ENCODE measurements around the gene LCE3C. TPM values are rescaled to one million over a fixed set of nuclear protein-coding genes. Genes with fewer than 3 reads are reported as not detected.
"Not testable (repeated sequence)": the region's sequence is repeated elsewhere in the genome, so short reads cannot be mapped to it uniquely, and the experiment has no call there.

Gene LCE3C
- not detected for total RNA-seq

- ATAC-seq (ENCODE audit: low FRiP score in 2 of 2): no peak
- H3K9me3 ChIP-seq: no peaks in the 10 kb centered on the region
- DNase-seq: no peak
- no peaks in the 10 kb centered on the region for H3K4me1 ChIP-seq
- H3K36me3 ChIP-seq: no peaks in the 10 kb centered on the region
- H3K27ac ChIP-seq: no peak within 1 kb of the TSS
- H3K4me3 ChIP-seq: no peak within 1 kb of the TSS
- H3K27me3 ChIP-seq: no peaks in the 10 kb centered on the region
- 68% methylated on average over 2 of the region's 4 CpGs; no CpG with 5 or more reads in 1 of the 2 donors for WGBS, 2 donors
- TF ChIP-seq POLR2AphosphoS5 (IDR thresholded peaks at IDR 0.05): no peak
- TF ChIP-seq POLR2A (IDR thresholded peaks at IDR 0.05): no peak
- no peak for TF ChIP-seq CTCF (IDR thresholded peaks at IDR 0.05)
- no peak for TF ChIP-seq EP300 (IDR thresholded peaks at IDR 0.05)
These were observed at the start of gene LCE3C for GRCh38 chr1:152599934-152600333. Gene LCE3C, plus strand, starts transcription at chr1:152600234. Its CDS starts 498 bp downstream, at chr1:152600732.

DNA sequence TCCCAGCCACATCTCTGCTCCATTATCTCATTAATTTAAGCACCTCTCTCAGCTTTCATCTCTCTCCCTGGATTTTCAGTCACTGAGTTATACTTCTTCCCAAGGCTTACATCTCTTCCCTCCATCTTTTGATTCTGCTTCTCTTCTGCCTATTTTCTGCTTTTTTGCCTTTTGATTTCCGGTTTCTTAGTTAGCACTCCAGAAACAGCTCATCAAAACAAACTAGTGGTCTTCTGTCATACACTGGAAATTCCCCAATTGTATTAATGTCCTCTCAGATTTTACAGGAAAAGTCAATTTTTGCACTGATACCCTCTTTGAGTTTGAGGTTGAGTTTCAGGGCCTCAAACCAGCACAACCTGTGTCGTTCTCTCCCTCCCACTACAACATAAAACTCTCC, 34.9 kb upstream of the LCE3C start:
- WGBS, 2 donors: 78 to 81% methylated on average over 2 of the region's 2 CpGs
- DNase-seq (no peak), ATAC-seq (ENCODE audit: low FRiP score in 2 of 2) (no peak)
- Histone ChIP-seq H3K4me1 (no peaks in the 10 kb centered on the region), H3K27me3 (no peaks in the 10 kb centered on the region), H3K4me3 (no peak overlapping the region), H3K36me3 (no peaks in the 10 kb centered on the region), H3K9me3 (peaks cover 0 to 8% (median 5%) of the 10 kb centered on the region in 4 donors), H3K27ac (no peak overlapping the region)
- TF ChIP-seq POLR2A (IDR thresholded peaks at IDR 0.05) (no peak), EP300 (IDR thresholded peaks at IDR 0.05) (no peak), CTCF (IDR thresholded peaks at IDR 0.05) (no peak), POLR2AphosphoS5 (IDR thresholded peaks at IDR 0.05) (no peak)

- H3K4me3 ChIP-seq: no peak overlapping the region
- DNase-seq: peak in 1 of 2 donors; percentile 52
- TF ChIP-seq POLR2AphosphoS5 (IDR thresholded peaks at IDR 0.05) (no peak), CTCF (IDR thresholded peaks at IDR 0.05) (no peak), EP300 (IDR thresholded peaks at IDR 0.05) (no peak), POLR2A (IDR thresholded peaks at IDR 0.05) (no peak)
- peaks cover 0 to 8% (median 5%) of the 10 kb centered on the region in 4 donors for H3K9me3 ChIP-seq
- H3K27ac ChIP-seq: no peak overlapping the region
- 80 to 83% methylated on average over 7 to 14 of the region's 14 CpGs for WGBS, 2 donors
- H3K36me3 ChIP-seq: no peaks in the 10 kb centered on the region
- ATAC-seq (ENCODE audit: low FRiP score in 2 of 2): peak in 1 of 2 donors; percentile 11
- H3K27me3 ChIP-seq: no peaks in the 10 kb centered on the region
- H3K4me1 ChIP-seq: no peaks in the 10 kb centered on the region
These were observed 34.4 kb upstream of the LCE3C start for GRCh38 chr1:152565535-152566215.

- TF ChIP-seq CTCF (IDR thresholded peaks at IDR 0.05): no peak
- no peak for TF ChIP-seq POLR2A (IDR thresholded peaks at IDR 0.05)
- no peak for TF ChIP-seq EP300 (IDR thresholded peaks at IDR 0.05)
- no peak for TF ChIP-seq POLR2AphosphoS5 (IDR thresholded peaks at IDR 0.05)
- H3K27ac ChIP-seq: no peak within 1 kb of the TSS
- DNase-seq (no peak), ATAC-seq (ENCODE audit: low FRiP score in 2 of 2) (peak; percentile 14 to 49)
- no peaks in the 10 kb centered on the region for H3K4me1 ChIP-seq
- no peaks in the 10 kb centered on the region for H3K27me3 ChIP-seq
- H3K9me3 ChIP-seq: peaks cover 0 to 8% (median 5%) of the 10 kb centered on the region in 4 donors
- H3K36me3 ChIP-seq: no peaks in the 10 kb centered on the region
- H3K4me3 ChIP-seq: no peak within 1 kb of the TSS
- 53 to 71% methylated on average over 1 of the region's 1 CpG for WGBS, 2 donors
These were observed 33.4 kb upstream of the LCE3C start, which contains the start of gene LCE3E for GRCh38 chr1:152566681-152567080. Gene LCE3E, minus strand, starts transcription at chr1:152566780. Its CDS starts 572 bp downstream, at chr1:152566208.

DNA sequence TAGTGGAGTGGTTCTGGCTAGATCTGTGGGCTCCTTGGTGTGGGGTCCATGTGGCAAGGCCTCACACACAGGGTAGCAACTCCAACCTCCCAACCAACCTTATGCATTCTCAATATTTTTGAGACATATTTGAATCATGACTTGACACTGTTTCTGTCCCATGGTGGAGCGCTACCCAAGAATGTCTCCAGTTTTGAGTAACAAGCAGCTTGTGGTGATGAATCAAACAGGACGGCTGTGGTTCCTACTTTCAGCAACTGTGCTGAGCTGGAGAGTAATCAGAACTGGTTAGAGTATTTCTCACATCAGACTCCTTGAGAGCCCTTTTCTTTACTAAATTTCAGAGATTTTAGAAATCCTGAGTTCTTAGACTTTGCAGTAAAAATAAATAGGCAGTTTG, 22.9 kb upstream of the LCE3C start:
- WGBS, 2 donors: 79 to 88% methylated on average over 2 of the region's 2 CpGs
- H3K4me1 ChIP-seq: no peaks in the 10 kb centered on the region
- ATAC-seq (ENCODE audit: low FRiP score in 2 of 2): no peak
- H3K27ac ChIP-seq: no peak overlapping the region
- no peaks in the 10 kb centered on the region for H3K9me3 ChIP-seq
- no peaks in the 10 kb centered on the region for H3K36me3 ChIP-seq
- no peaks in the 10 kb centered on the region for H3K27me3 ChIP-seq
- TF ChIP-seq POLR2AphosphoS5 (IDR thresholded peaks at IDR 0.05): no peak
- no peak for TF ChIP-seq CTCF (IDR thresholded peaks at IDR 0.05)
- TF ChIP-seq EP300 (IDR thresholded peaks at IDR 0.05): no peak
- no peak for TF ChIP-seq POLR2A (IDR thresholded peaks at IDR 0.05)
- no peak overlapping the region for H3K4me3 ChIP-seq
- DNase-seq: no peak

GRCh38 chr1:152579526-152579925, 20.5 kb upstream of the LCE3C start:
- not testable (repeated sequence) for H3K27me3 ChIP-seq; H3K4me1 ChIP-seq; H3K4me3 ChIP-seq; H3K36me3 ChIP-seq; H3K9me3 ChIP-seq; H3K27ac ChIP-seq; ATAC-seq (ENCODE audit: low FRiP score in 2 of 2)
- DNase-seq: peak in 1 of 2 donors; percentile 49
- 90% methylated on average over 9 of the region's 9 CpGs; no CpG with 5 or more reads in 1 of the 2 donors for WGBS, 2 donors
